ENCODE measurements around the gene NEDD4L. TPM values are rescaled to one million over a fixed set of nuclear protein-coding genes. Genes with fewer than 3 reads are reported as not detected.
A peak's percentile ranks its signal among the peaks of the same experiment; 100 is the strongest.

The NEDD4L gene
- total RNA-seq, 8 experiments from 2014 or later: 51.2 to 394 (median 65.0) TPM

DNA sequence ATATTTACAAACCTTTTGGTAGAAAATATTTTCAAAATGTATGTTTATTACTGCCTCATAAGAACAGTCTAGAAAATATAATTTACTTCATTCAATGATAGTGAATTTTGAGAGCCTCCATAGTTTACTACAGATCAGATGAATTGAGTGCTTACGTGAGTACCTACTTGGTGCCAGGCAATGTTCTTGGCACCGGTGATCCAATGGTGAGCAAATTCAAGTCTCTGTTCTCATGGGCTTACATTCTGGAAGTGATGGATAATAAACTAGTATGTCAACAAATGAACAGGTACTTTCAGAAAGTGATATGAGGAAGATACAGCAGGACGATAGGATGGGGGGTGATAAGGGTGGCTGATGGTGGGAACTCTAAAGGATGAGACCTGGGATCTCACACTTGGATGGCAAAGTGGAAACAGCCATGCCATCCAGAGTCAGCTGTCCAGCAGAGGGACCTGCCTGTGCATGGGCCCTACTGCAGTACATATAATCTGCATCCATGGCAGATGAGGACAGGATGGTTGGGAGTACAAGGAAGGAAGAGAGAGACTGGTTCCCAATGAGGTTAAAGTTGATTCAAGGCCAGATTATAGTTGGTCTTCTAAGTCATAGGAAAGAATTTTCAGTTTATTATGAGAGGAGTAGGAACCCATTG lies 277.0 kb downstream of the NEDD4L start:
- Histone ChIP-seq H3K27ac (no peak overlapping the region), H3K4me1 (replicated peaks in 1 of 2) (no peaks in the 10 kb centered on the region), H3K4me3 (no peak overlapping the region)
- in situ Hi-C loops (cut with MboI; ENCODE audit: low pct_unique_long_range_greater_than_20kb in 2 of 9, low sequenced_read_pairs in 9 of 9, unreplicated experiment in 9 of 9): no loop called here
- 50 to 100% (median 85%) methylated on average over 1 to 3 of the region's 3 CpGs; no CpG with 5 or more reads in 2 of the 10 experiments for WGBS, 10 experiments
- no peak for ATAC-seq (replicated peaks in 6 of 8)

DNA sequence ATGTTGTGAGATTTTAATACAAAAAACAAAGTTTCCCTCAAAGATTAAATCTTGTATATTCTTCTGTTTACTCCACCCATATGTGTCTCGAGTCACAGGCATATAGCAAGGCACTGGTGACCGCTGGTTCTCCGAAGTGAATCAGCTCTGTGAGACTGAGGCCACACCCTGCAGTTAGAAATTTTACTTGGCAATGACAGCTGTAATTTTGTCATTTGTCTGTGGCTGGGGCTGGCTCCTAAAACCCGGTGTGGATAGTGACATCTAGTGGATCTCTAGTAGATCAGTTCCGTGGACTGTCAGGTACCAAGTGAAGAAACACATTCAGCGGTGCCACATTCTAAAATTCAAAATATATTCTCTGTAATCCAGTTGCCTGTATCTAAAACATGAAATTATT lies 278.0 kb downstream of the NEDD4L start:
- H3K27ac ChIP-seq: no peak overlapping the region
- H3K4me1 ChIP-seq (replicated peaks in 1 of 2): no peaks in the 10 kb centered on the region
- in situ Hi-C loops (cut with MboI; ENCODE audit: low pct_unique_long_range_greater_than_20kb in 2 of 9, low sequenced_read_pairs in 9 of 9, unreplicated experiment in 9 of 9): no loop called here
- peak; percentile 93 to 100 (median 98) for ATAC-seq (replicated peaks in 6 of 8)
- no peak overlapping the region for H3K4me3 ChIP-seq
- WGBS, 10 experiments: 0 to 100% (median 27%) methylated on average over 1 to 6 of the region's 6 CpGs; no CpG with 5 or more reads in 2 of the 10 experiments

DNA sequence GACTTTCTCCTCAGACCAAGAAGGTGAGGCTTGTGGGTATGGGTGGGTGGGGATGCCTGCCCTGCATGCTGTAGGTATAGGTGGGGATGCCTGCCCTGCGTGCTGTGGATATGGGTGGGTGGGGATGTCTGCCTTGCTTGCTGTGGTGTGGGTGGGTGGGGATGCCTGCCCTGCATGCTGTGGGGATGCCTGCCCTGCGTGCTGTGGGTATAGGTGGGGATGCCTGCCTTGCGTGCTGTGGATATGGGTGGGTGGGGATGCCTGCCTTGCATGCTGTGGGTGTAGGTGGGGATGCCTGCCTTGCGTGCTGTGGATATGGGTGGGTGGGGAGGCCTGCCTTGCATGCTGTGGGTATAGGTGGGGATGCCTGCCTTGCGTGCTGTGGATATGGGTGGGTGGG lies 278.4 kb downstream of the NEDD4L start:
- Histone ChIP-seq H3K27ac (no peak overlapping the region), H3K4me3 (no peak overlapping the region), H3K4me1 (replicated peaks in 1 of 2) (no peaks in the 10 kb centered on the region)
- no CpG with 5 or more reads among the region's 5 CpGs for WGBS, 10 experiments
- in situ Hi-C loops (cut with MboI; ENCODE audit: low pct_unique_long_range_greater_than_20kb in 2 of 9, low sequenced_read_pairs in 9 of 9, unreplicated experiment in 9 of 9): no loop called here
- peak in 2 of 8 experiments; percentile 3 to 5 for ATAC-seq (replicated peaks in 6 of 8)

DNA sequence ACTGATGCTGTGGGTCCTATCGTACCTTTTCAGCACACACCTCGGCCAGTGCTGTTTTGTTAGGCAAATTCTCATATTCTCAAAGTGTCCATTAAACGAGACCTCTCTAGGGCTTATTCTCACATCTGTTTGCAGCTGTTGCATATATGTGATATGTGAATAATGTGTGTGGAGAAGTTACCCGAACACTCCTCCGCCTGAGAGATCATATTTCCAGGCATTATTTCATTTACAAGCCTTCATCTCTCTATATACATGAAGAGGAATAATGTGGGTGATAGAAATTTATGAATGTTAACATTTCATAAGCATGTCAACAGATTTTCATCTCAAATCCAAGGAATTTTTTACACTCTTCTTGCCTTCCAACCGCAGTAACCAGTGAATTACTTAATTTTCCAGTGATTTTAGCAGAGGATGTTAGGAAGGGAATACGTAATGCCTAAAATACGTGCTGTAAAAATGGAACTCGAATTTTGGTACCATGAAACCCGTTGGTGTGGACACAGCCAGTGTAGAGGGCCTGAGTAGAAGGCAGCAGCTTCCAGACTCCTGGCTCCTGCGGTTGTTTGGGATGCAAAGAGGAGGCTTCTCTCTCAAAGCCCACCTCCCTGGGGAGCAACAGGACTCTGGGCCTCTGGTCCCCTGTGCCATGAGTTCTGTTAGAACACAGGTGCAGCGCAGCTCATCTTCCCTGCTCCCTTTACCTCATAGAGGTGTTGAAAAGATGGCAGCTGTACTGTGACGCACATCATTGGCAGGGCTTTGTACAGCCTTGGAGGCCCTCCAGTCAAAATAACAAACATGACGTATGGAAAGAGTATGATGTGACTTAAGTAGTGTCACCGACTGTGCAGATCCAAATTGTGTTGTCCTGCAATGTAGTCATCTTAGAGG lies 280.1 kb downstream of the NEDD4L start:
- Histone ChIP-seq H3K4me1 (replicated peaks in 1 of 2) (no peaks in the 10 kb centered on the region), H3K27ac (no peak overlapping the region), H3K4me3 (no peak overlapping the region)
- in situ Hi-C loops (cut with MboI; ENCODE audit: low pct_unique_long_range_greater_than_20kb in 2 of 9, low sequenced_read_pairs in 9 of 9, unreplicated experiment in 9 of 9): no loop called here
- 56 to 98% (median 88%) methylated on average over 2 to 10 of the region's 15 CpGs for WGBS, 10 experiments
- peak in 1 of 8 experiments; percentile 11 for ATAC-seq (replicated peaks in 6 of 8)

DNA sequence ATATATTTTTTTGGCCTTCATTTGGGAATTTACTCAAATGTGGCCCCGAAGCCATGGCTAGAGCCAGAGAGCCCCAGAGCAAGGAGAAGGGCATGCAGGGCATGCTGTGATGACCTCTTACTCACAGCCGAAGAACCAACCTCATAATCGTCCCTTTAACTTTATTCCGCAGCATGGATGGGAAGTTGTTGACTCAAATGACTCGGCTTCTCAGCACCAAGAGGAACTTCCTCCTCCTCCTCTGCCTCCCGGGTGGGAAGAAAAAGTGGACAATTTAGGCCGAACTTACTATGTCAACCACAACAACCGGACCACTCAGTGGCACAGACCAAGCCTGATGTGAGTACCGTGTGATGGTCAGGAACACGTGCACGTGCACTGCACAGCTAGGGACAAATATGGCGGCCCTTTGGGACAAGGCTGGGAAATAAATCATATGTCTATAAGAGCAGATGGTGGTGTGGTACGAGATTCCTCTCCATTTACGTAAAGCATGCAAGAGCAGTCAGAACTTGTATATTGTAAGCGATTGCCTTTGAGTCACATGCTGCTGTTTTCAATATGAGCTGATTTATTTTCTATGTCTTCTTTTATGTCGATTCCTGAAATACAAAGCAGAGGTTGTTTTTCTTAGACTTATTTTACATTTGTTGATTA lies 280.9 kb downstream of the NEDD4L start:
- WGBS, 10 experiments: 43 to 100% (median 85%) methylated on average over 2 to 15 of the region's 16 CpGs
- Histone ChIP-seq H3K4me1 (replicated peaks in 1 of 2) (no peaks in the 10 kb centered on the region), H3K27ac (no peak overlapping the region), H3K4me3 (no peak overlapping the region)
- no peak for ATAC-seq (replicated peaks in 6 of 8)
- in situ Hi-C loops (cut with MboI; ENCODE audit: low pct_unique_long_range_greater_than_20kb in 2 of 9, low sequenced_read_pairs in 9 of 9, unreplicated experiment in 9 of 9): no loop called here

DNA sequence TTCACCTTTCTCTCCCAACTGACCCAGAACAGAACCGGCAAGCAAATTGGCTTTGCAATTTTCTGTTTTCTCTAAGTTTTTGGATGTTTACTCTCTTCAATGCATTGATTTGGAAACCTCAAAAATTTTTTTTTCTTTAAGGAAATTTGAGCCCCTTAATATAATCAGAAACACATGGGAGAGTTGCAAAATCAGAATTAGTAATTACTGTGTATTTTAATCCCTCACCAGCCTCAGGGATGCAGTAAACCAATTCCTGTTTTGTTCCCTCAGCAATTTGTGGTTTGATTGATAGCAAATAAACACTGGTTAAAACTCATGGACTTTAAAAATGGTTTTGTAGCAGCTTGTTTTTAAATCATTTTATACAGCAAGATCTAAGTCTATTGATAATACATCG lies 281.5 kb downstream of the NEDD4L start:
- Histone ChIP-seq H3K4me3 (no peak overlapping the region), H3K27ac (no peak overlapping the region), H3K4me1 (replicated peaks in 1 of 2) (no peaks in the 10 kb centered on the region)
- WGBS, 10 experiments: 18 to 100% (median 83%) methylated on average over 1 to 2 of the region's 2 CpGs
- peak in 1 of 8 experiments; percentile 8 for ATAC-seq (replicated peaks in 6 of 8)
- in situ Hi-C loops (cut with MboI; ENCODE audit: low pct_unique_long_range_greater_than_20kb in 2 of 9, low sequenced_read_pairs in 9 of 9, unreplicated experiment in 9 of 9): no loop called here

DNA sequence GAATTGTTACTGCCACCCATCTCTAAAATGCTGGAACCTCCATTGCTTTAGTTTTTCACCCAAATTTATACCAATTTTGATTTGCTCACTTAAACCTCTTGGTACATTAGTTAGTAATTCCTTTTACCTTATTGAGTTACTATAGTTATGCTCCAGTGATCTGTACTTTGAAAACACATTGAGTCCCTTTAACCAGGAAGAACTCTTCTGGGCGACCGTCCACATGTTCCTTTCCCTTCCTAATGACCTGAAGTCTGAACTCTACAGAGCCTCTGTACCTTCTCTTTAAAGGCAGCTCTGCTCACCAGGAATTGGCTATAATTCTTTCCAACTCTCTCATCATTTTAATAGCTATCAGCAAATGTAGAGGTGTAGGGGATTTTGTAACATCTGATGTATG lies 290.0 kb downstream of the NEDD4L start:
- WGBS, 10 experiments: 94 to 100% (median 100%) methylated on average over 2 of the region's 2 CpGs; no CpG with 5 or more reads in 5 of the 10 experiments

DNA sequence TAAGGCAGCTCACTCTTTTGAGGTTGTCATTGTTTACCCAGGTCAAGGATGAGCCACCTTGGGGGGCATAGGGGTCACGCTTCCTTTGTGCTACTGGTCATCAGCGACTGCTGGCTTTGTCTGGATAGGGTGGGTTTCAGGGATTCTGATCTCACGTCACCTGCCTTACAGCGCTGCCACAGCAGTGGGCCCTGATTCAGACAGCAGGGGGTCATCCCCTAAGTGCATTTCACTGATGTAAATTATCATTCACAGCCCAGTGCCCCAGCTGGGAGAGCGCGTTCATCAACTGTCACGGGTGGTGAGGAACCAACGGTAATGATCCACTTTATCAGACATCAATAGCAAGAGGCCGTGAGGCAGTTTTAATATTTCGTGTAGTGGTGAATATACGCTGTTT lies 291.2 kb downstream of the NEDD4L start:
- in situ Hi-C loops (cut with MboI; ENCODE audit: low pct_unique_long_range_greater_than_20kb in 2 of 9, low sequenced_read_pairs in 9 of 9, unreplicated experiment in 9 of 9): no loop called here
- no peak overlapping the region for H3K4me3 ChIP-seq
- 0 to 100% (median 63%) methylated on average over 1 to 10 of the region's 11 CpGs; no CpG with 5 or more reads in 1 of the 10 experiments for WGBS, 10 experiments

More for the DNA sequence above, 290.0 kb downstream of the NEDD4L start:
- peaks cover 40 to 45% of the 10 kb centered on the region in 2 donors for H3K4me1 ChIP-seq (replicated peaks in 1 of 2)
- no peak overlapping the region for H3K4me3 ChIP-seq
- in situ Hi-C loops (cut with MboI; ENCODE audit: low pct_unique_long_range_greater_than_20kb in 2 of 9, low sequenced_read_pairs in 9 of 9, unreplicated experiment in 9 of 9): no loop called here
- no peak for ATAC-seq (replicated peaks in 6 of 8)
- H3K27ac ChIP-seq: no peak overlapping the region

DNA sequence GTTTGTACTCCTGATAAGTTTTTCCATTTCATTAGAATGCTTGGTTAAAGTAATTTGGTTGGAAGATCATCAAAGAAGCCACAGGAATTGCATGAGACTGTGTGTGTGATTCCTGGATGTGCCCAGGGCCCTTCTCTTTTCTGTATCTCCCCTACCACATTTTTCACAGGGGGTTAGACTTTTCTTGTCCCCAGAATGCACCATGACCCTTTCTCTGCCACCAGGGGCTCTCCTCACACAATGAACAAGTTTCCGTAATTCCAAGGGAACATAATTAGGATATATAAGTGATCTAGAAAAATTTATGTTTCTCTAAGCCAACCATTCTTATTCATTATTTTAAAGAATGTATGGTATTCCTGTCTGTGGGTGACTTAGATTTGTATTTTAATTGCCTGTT lies 291.8 kb downstream of the NEDD4L start:
- H3K4me1 ChIP-seq (replicated peaks in 1 of 2): peaks cover 53 to 57% of the 10 kb centered on the region in 2 donors
- H3K27ac ChIP-seq: peak overlapping the region in 1 of 2 donors; percentile 32
- in situ Hi-C loops (cut with MboI; ENCODE audit: low pct_unique_long_range_greater_than_20kb in 2 of 9, low sequenced_read_pairs in 9 of 9, unreplicated experiment in 9 of 9): no loop called here
- no peak for ATAC-seq (replicated peaks in 6 of 8)
- WGBS, 10 experiments: 100% methylated on average over 1 of the region's 1 CpG; no CpG with 5 or more reads in 7 of the 10 experiments
- H3K4me3 ChIP-seq: no peak overlapping the region

More for the DNA sequence above, 291.2 kb downstream of the NEDD4L start:
- peak in 5 of 8 experiments; percentile 38 to 86 (median 72) for ATAC-seq (replicated peaks in 6 of 8)
- Histone ChIP-seq H3K4me1 (replicated peaks in 1 of 2) (peaks cover 51 to 57% of the 10 kb centered on the region in 2 donors), H3K27ac (peak overlapping the region; percentile 11 to 32)

DNA sequence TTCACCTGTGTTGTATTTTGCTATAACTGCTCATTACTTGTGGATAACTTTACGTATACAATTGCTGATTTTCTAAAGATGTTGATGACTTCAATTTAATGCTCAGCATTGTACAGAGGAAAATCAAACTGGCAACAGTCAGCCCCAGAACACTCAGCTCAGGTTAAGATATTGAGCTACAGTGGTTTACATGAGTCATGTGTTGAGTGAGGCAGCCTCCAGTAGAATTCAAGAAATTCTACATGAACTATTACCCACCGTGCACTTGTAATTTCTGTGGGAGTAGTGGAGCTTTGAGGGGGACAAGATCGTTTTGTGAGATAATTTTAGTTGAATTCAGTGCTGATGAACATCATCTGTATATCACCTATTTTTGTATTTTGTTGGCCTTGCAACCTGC lies 292.6 kb downstream of the NEDD4L start:
- ATAC-seq (replicated peaks in 6 of 8): peak in 1 of 8 experiments; percentile 25
- Histone ChIP-seq H3K27ac (no peak overlapping the region), H3K4me1 (replicated peaks in 1 of 2) (peaks cover 53 to 57% of the 10 kb centered on the region in 2 donors), H3K4me3 (no peak overlapping the region)
- 53 to 100% (median 89%) methylated on average over 1 to 3 of the region's 3 CpGs; no CpG with 5 or more reads in 3 of the 10 experiments for WGBS, 10 experiments
- in situ Hi-C loops (cut with MboI; ENCODE audit: low pct_unique_long_range_greater_than_20kb in 2 of 9, low sequenced_read_pairs in 9 of 9, unreplicated experiment in 9 of 9): no loop called here

DNA sequence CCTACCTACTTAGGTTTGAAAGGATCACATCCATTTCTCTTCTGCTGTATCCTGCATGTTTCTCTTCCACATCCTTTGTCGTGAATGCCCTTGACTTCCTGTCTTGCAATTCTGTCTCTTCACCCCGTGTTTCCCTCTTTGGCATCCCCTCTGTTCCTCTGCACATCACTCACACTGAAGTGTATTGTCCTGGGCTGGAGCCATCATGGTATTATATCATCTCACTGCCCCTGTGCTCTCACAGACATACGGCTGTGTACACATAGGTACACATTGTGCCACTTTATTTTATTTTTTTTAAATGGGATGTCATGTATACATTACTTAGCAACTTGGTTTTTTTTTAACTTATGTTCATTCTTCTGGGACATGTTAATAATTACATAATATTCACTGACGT lies 293.3 kb downstream of the NEDD4L start:
- Histone ChIP-seq H3K4me3 (no peak overlapping the region), H3K4me1 (replicated peaks in 1 of 2) (peaks cover 53 to 57% of the 10 kb centered on the region in 2 donors), H3K27ac (no peak overlapping the region)
- in situ Hi-C loops (cut with MboI; ENCODE audit: low pct_unique_long_range_greater_than_20kb in 2 of 9, low sequenced_read_pairs in 9 of 9, unreplicated experiment in 9 of 9): no loop called here
- 33 to 90% (median 76%) methylated on average over 2 to 4 of the region's 4 CpGs; no CpG with 5 or more reads in 1 of the 10 experiments for WGBS, 10 experiments
- peak in 5 of 8 experiments; percentile 29 to 69 (median 54) for ATAC-seq (replicated peaks in 6 of 8)

DNA sequence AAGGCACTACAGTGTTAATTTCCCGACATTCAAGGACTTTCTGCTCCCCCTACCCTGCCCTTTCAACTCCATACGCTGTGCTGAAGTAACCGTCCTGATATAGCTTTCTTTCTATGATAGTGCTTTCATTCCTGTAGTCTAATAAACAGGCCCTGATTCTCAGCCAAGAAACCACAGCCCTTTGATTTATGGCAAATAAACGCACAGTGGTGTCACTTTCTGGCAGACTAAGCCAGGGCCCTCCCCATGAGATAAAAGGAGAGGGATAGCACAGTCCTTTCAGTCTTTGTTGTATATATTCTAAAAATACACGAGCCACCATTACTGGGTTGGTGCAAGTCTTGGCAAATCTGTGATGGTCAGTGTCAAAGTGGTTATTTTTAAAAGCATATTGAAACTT lies 293.7 kb downstream of the NEDD4L start:
- H3K27ac ChIP-seq: peak overlapping the region in 1 of 2 donors; percentile 0
- in situ Hi-C loops (cut with MboI; ENCODE audit: low pct_unique_long_range_greater_than_20kb in 2 of 9, low sequenced_read_pairs in 9 of 9, unreplicated experiment in 9 of 9): no loop called here
- H3K4me3 ChIP-seq: no peak overlapping the region
- peaks cover 53 to 57% of the 10 kb centered on the region in 2 donors for H3K4me1 ChIP-seq (replicated peaks in 1 of 2)
- 0 to 93% (median 59%) methylated on average over 1 to 5 of the region's 5 CpGs for WGBS, 10 experiments
- ATAC-seq (replicated peaks in 6 of 8): peak in 7 of 8 experiments; percentile 38 to 74 (median 70)

DNA sequence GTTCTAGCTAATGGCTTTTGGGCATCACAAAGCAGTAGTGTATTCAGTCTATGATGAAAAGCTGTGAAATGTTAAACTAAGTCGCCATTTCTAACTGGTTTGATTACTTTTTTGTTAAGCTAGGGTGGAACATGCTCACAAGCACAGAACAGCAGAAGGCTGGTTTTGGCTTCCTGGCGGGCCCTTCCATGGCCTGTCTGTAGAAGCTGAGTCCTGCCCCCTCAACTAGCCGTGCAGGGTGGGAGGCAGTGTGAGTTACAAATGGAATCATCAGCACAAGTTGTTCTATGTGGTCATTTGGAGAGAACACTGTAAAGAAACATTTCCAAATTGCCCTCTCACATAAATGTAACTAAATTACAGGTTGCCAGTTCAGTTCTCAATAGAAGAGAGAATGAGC lies 294.1 kb downstream of the NEDD4L start:
- Histone ChIP-seq H3K4me3 (no peak overlapping the region), H3K27ac (peak overlapping the region in 1 of 2 donors; percentile 0), H3K4me1 (replicated peaks in 1 of 2) (peaks cover 53 to 57% of the 10 kb centered on the region in 2 donors)
- peak in 4 of 8 experiments; percentile 12 to 32 (median 19) for ATAC-seq (replicated peaks in 6 of 8)
- in situ Hi-C loops (cut with MboI; ENCODE audit: low pct_unique_long_range_greater_than_20kb in 2 of 9, low sequenced_read_pairs in 9 of 9, unreplicated experiment in 9 of 9): no loop called here
- 60 to 100% (median 88%) methylated on average over 1 to 3 of the region's 3 CpGs; no CpG with 5 or more reads in 2 of the 10 experiments for WGBS, 10 experiments
